HepG2 (cell line): ENCODE measurements around the gene KLHL30. TPM values are rescaled to one million over a fixed set of nuclear protein-coding genes. Genes with fewer than 3 reads are reported as not detected.

ENCODE experiments used
- ATAC-seq: fragments of 200-7000 bp; cut with Tn5 transposase; 3 replicates; pipeline ENCODE4 v1.9.1; 2020; ENCODE audit warnings: mild to moderate bottlenecking, moderate library complexity
- BruUV-seq: library from RNA; stranded (reverse); fragments of 400-500 nt; replicated peaks from 2 replicates; lab custom pipeline; 2021; lab: Mats Ljungman, UMichigan
- CTCF ChIA-PET: fragments of 300-600 bp; formaldehyde crosslinking; extraction: SDS; loops from one replicate; lab custom pipeline; 2021; ENCODE audit warnings: low total read pairs, inconsistent platforms, low intra/inter-chr PET ratio; lab: Yijun Ruan, JAX
- POLR2A ChIA-PET: fragments of 350-600 bp; sonication (Branson Sonifier 250); formaldehyde crosslinking; loops from one replicate; lab custom pipeline; 2020; ENCODE audit warnings: antibody characterized with exemption, inconsistent platforms; lab: Yijun Ruan, JAX
- DNase-seq: peaks from one replicate; pipeline ENCODE4 v3.0.0-alpha.2; 2015; ENCODE audit warnings: low spot score
- FAIRE-seq: peaks from 3 replicates; lab custom pipeline; 2011; peaks lifted over from hg19 to GRCh38; lab: Jason Lieb, UNC
- H2AFZ ChIP-seq: one replicate; pipeline ENCODE4 v1.6.1; 2011; ENCODE audit warnings: low read length, inconsistent platforms
- H3K27ac ChIP-seq: fragments of 300-600 bp; 3 replicates; pipeline ENCODE4 v1.8.0; 2011; ENCODE audit warnings: mixed run types, mild to moderate bottlenecking, mixed read lengths, low read length, inconsistent platforms; ENCODE audit not compliant: insufficient read depth; ENCODE audit errors: extremely low read length
- H3K27me3 ChIP-seq, 2 experiments: fragments of 200-600 bp in 1 of 2; 2 replicates in 1 of 2; 3 replicates in 1 of 2; pipeline versions ENCODE4 v1.6.0 to v1.8.0; 2011; ENCODE audit warnings: low read length in 2 of 2, mild to moderate bottlenecking in 2 of 2, moderate library complexity in 2 of 2, inconsistent platforms in 1 of 2; ENCODE audit not compliant: insufficient read depth in 2 of 2, control insufficient read depth in 1 of 2
- H3K36me3 ChIP-seq, 2 experiments: fragments of 200-600 bp in 1 of 2; replicated peaks in 1 of 2; 2 replicates in 1 of 2; 3 replicates in 1 of 2; pipeline versions ENCODE4 v1.5.1 to v1.8.0; 2011; ENCODE audit warnings: low read length in 2 of 2, inconsistent platforms in 1 of 2; ENCODE audit not compliant: insufficient read depth in 2 of 2, control insufficient read depth in 1 of 2
- H3K4me1 ChIP-seq: 2 replicates; pipeline ENCODE4 v1.5.1; 2012; ENCODE audit warnings: low read length, inconsistent platforms; ENCODE audit not compliant: insufficient read depth
- H3K4me2 ChIP-seq: 2 replicates; pipeline ENCODE4 v1.6.0; 2011; ENCODE audit warnings: low read depth, low read length, inconsistent platforms
- H3K4me3 ChIP-seq, 3 experiments: fragments of 200-600 bp in 1 of 3; sonication (generic), shearing (Covaris generic) in 1 of 3; replicated peaks in 1 of 3; 2 replicates each; pipeline ENCODE4 v1.5.1; 2011 to 2016; ENCODE audit warnings: low read length in 3 of 3, inconsistent platforms in 2 of 3, low read depth in 2 of 3, mild to moderate bottlenecking in 2 of 3, control low read depth in 1 of 3, mixed read lengths in 1 of 3; ENCODE audit not compliant: insufficient read depth in 1 of 3
- H3K79me2 ChIP-seq: one replicate; pipeline ENCODE4 v1.6.1; 2011; ENCODE audit warnings: low read length, inconsistent platforms; ENCODE audit not compliant: insufficient read depth
- H3K9ac ChIP-seq: 2 replicates; pipeline ENCODE4 v1.6.0; 2011; ENCODE audit warnings: mild to moderate bottlenecking, low read depth, low read length, inconsistent platforms; ENCODE audit not compliant: insufficient read depth
- H3K9me3 ChIP-seq: 2 replicates; pipeline ENCODE4 v1.5.1; 2012; ENCODE audit warnings: mild to moderate bottlenecking, low read length
- H4K20me1 ChIP-seq: 2 replicates; pipeline ENCODE4 v1.6.0; 2011; ENCODE audit warnings: inconsistent platforms, mild to moderate bottlenecking, low read length, moderate library complexity; ENCODE audit not compliant: insufficient read depth
- HOXA5 ChIP-seq: sonication (generic); formaldehyde crosslinking; IDR thresholded peaks from 2 replicates; pipeline ENCODE4 v1.4.0; 2020; ENCODE audit warnings: missing genetic modification reagents
- JUND ChIP-seq: sonication (generic); formaldehyde crosslinking; IDR thresholded peaks from 2 replicates; pipeline ENCODE4 v1.8.0; 2022; ENCODE audit warnings: mild to moderate bottlenecking, missing genetic modification reagents
- NR2C2 ChIP-seq: sonication (generic); formaldehyde crosslinking; IDR thresholded peaks from 2 replicates; pipeline ENCODE4 v1.4.0; 2020; ENCODE audit warnings: missing genetic modification reagents, mild to moderate bottlenecking, moderate library complexity, borderline replicate concordance
- ZMYM3 ChIP-seq: sonication (generic); formaldehyde crosslinking; IDR thresholded peaks from 2 replicates; pipeline ENCODE4 v1.5.1; 2020; ENCODE audit warnings: mild to moderate bottlenecking, missing genetic modification reagents
- ZNF225 ChIP-seq: sonication (generic); formaldehyde crosslinking; IDR thresholded peaks from 2 replicates; pipeline ENCODE4 v1.4.0; 2020; ENCODE audit warnings: mild to moderate bottlenecking, missing genetic modification reagents
- ZNF383 ChIP-seq: sonication (generic); formaldehyde crosslinking; IDR thresholded peaks from 2 replicates; pipeline ENCODE4 v1.4.0; 2020; ENCODE audit warnings: missing genetic modification reagents, mild to moderate bottlenecking, borderline replicate concordance
- ZNF468 ChIP-seq: sonication (generic); formaldehyde crosslinking; IDR thresholded peaks from 2 replicates; pipeline ENCODE4 v1.8.0; 2022; ENCODE audit warnings: mild to moderate bottlenecking, moderate library complexity, missing genetic modification reagents
- ZNF549 ChIP-seq: sonication (generic); formaldehyde crosslinking; IDR thresholded peaks from 2 replicates; pipeline ENCODE4 v1.5.0; 2020; ENCODE audit warnings: missing genetic modification reagents
- ZNF563 ChIP-seq: sonication (generic); formaldehyde crosslinking; IDR thresholded peaks from 2 replicates; pipeline ENCODE4 v1.8.0; 2022; ENCODE audit warnings: mild to moderate bottlenecking, moderate library complexity, missing genetic modification reagents
- ZNF570 ChIP-seq: sonication (generic); formaldehyde crosslinking; IDR thresholded peaks from 2 replicates; pipeline ENCODE4 v1.4.0; 2020; ENCODE audit warnings: mild to moderate bottlenecking, missing genetic modification reagents, borderline replicate concordance
- ZSCAN12 ChIP-seq: sonication (generic); formaldehyde crosslinking; IDR thresholded peaks from 2 replicates; pipeline ENCODE4 v1.9.0; 2021; ENCODE audit warnings: mild to moderate bottlenecking, missing genetic modification reagents
- WGBS: methylation state at CpG from one replicate; pipeline ENCODE4 v1.1.6; 2017; ENCODE audit warnings: low lambda C conversion rate; 5-methylcytosine and 5-hydroxymethylcytosine counted together
- in situ Hi-C: cut with HindIII; loops from 2 replicates; pipeline ENCODE4 v1.10.0; 2017; ENCODE audit warnings: low pct_unique_long_range_greater_than_20kb; ENCODE audit not compliant: extremely low pct_ligation_motif_present
- intact Hi-C: fragments of 100-400 bp; cut with micrococcal nuclease; formaldehyde crosslinking; loops from one replicate; pipeline ENCODE4 v1.10.0; 2022; ENCODE audit not compliant: unreplicated experiment
- polyA plus RNA-seq, 8 experiments: library from polyadenylated mRNA; depleted of rRNA in 3 of 8; stranded (reverse) in 7 of 8; unstranded in 1 of 8; fragments of >200 nt; fragmentation: Illumina TruSeq in 4 of 8; extraction: Trizol in 4 of 8; gene quantifications; 2 replicates each; pipeline versions ENCODE4 v1.2.1 to v1.2.3, GENCODE V29; 2011 to 2016; ENCODE audit warnings: low read depth in 4 of 8, missing spikeins in 1 of 8, mixed read lengths in 1 of 8; ENCODE audit not compliant: insufficient read depth in 1 of 8
- total RNA-seq, 5 experiments: library from RNA; depleted of rRNA; stranded (reverse); fragments of >200 nt; fragmentation: Illumina TruSeq; extraction: Trizol; gene quantifications; 2 replicates each; pipeline ENCODE4 v1.2.3, GENCODE V29; 2016; ENCODE audit warnings: low read depth in 1 of 5
- TF ChIP-seq, protein P1 (sequence below): sonication (generic); formaldehyde crosslinking; IDR thresholded peaks from 2 replicates; pipeline ENCODE4 v1.5.0; 2020; ENCODE audit warnings: mild to moderate bottlenecking, missing genetic modification reagents

The KLHL30 gene
- total and polyA plus RNA-seq, 2 of the 13 experiments (the other 11 are each of a cell fraction or from before 2014, with no cell fraction given), result 0.05 TPM; not detected in 1

DNA sequence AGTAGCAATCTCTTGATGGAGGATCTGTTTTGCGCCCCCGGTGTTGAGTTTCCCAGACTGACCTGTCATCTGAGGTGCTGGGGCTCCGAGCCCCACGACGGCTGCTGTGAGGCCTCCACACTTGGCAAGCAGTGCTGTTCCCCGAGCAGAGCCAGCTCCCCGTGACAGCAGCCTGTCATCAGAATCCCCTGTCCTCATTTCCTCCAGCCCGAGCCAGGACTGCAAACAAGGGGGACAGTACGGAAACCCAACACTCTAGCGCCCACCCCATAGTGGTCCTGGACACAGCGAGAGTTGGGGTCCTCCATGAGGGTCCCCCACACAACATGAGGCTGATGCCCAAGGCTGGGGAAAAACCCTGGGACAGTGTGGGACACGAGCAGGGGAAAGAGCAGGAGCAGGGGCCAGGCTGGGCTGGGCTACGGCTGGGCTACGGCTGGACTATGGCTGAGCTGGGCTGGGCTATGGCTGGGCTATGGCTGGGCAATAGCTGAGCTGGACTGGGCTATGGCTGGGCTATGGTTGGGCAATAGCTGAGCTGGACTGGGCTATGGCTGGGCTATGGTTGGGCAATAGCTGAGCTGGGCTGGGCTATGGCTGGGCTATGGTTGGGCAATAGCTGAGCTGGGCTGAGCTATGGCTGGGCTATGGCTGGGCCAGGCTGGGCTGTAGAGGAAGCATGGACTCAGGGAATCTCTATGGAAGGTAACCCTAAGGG, 1.5 kb upstream of the KLHL30 start (continued):
- TF ChIP-seq NR2C2 (CRISPR knock-in tag) (peak; percentile 40; the same call in 1 of the 2 replicates), ZSCAN12 (CRISPR knock-in tag) (no peak), ZMYM3 (CRISPR knock-in tag) (peak; percentile 75), JUND (peak; percentile 70; the same call in 1 of the 2 replicates), ZNF383 (CRISPR knock-in tag) (0 out of 2 replicates have a peak, but pooled peaks have one; percentile 39), ZNF225 (CRISPR knock-in tag) (peak; percentile 28; the same call in 1 of the 2 replicates), ZNF549 (CRISPR knock-in tag) (no peak), ZNF468 (CRISPR knock-in tag) (no peak)

DNA sequence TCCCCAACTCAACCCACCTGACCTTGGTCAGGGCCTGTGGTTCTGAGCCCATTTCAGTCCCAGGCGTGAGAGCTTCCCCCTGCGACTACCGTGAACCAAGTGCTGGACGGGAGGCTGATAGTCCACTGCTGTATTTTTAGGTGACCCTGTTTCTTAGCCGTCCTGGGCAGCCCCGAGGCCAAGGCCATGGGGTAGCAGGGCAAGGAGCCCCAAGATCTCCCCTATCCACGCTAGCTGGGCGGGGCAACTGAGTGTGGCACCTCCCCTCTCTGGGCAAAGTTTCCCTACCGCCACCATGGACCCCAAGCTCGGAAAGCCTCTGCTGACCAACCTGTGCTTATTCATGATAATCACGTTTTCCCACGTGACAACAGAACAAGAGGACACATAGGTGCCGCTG, 583 bp upstream of the KLHL30 start:
- in situ Hi-C loops, result no loop called here
- ATAC-seq, result no peak
- H3K4me2 ChIP-seq, result no peak overlapping the region
- ChIA-PET CTCF (no interaction called here), POLR2A (interaction anchor here (0.7 kb wide), 1 partner anchor 11 kb away, joined by 3 read pairs; no protein-coding TSS in a partner anchor)
- H2AFZ ChIP-seq, result no peak overlapping the region
- H3K27ac ChIP-seq, result no peak overlapping the region
- WGBS, result 78% methylated on average over 8 of the region's 13 CpGs
- H3K9ac ChIP-seq, result no peak overlapping the region
- H3K9me3 ChIP-seq, result no peaks in the 10 kb centered on the region
- H4K20me1 ChIP-seq, result no peaks in the 10 kb centered on the region
- FAIRE-seq, result no peak
- intact Hi-C loops, result loop anchor here (5.0 kb wide), 1 partner anchor 281 kb away; the partner anchor contains the start of gene RAMP1
- no peaks in the 10 kb centered on the region for H3K79me2 ChIP-seq
- peaks cover 53% of the 10 kb centered on the region for H3K4me1 ChIP-seq
- no TSS peak for BruUV-seq
- H3K4me3 ChIP-seq, result no peak overlapping the region
- H3K36me3 ChIP-seq, result no peaks in the 10 kb centered on the region
- H3K27me3 ChIP-seq, result peaks cover 9 to 43% of the 10 kb centered on the region in 2 experiments; a peak in 4 of 5 replicates
- TF ChIP-seq ZNF563 (CRISPR knock-in tag) (peak; percentile 5; the same call in 1 of the 2 replicates), HOXA5 (no peak), ZNF570 (CRISPR knock-in tag) (no peak)
- TF ChIP-seq, protein P1, sequence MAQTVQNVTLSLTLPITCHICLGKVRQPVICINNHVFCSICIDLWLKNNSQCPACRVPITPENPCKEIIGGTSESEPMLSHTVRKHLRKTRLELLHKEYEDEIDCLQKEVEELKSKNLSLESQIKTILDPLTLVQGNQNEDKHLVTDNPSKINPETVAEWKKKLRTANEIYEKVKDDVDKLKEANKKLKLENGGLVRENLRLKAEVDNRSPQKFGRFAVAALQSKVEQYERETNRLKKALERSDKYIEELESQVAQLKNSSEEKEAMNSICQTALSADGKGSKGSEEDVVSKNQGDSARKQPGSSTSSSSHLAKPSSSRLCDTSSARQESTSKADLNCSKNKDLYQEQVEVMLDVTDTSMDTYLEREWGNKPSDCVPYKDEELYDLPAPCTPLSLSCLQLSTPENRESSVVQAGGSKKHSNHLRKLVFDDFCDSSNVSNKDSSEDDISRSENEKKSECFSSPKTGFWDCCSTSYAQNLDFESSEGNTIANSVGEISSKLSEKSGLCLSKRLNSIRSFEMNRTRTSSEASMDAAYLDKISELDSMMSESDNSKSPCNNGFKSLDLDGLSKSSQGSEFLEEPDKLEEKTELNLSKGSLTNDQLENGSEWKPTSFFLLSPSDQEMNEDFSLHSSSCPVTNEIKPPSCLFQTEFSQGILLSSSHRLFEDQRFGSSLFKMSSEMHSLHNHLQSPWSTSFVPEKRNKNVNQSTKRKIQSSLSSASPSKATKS (CRISPR knock-in tag), result no peak
- DNase-seq, result no peak
